Breast epithelium (tissue), 3 donors: Measurements from ENCODE around the gene ASPG.

Experiments
- POLR2A ChIP-seq: fragments of 450-650 bp; IDR thresholded peaks from one replicate; pipeline ENCODE4 v1.6.1; 2016; ENCODE audit warnings: antibody characterized with exemption, mild to moderate bottlenecking, moderate library complexity
- POLR2AphosphoS5 ChIP-seq, 3 donors: sonication (generic); formaldehyde crosslinking; IDR thresholded peaks; one replicate each; pipeline ENCODE4 v1.6.1; 2017; ENCODE audit warnings: antibody characterized with exemption in 3 of 3
- TF ChIP-seq, protein P1 (sequence below), 3 donors: fragments of 450-650 bp; IDR thresholded peaks; one replicate each; pipeline ENCODE4 v1.5.1; 2016 to 2017; ENCODE audit warnings: antibody characterized with exemption in 3 of 3, mild to moderate bottlenecking in 3 of 3, moderate library complexity in 3 of 3

DNA sequence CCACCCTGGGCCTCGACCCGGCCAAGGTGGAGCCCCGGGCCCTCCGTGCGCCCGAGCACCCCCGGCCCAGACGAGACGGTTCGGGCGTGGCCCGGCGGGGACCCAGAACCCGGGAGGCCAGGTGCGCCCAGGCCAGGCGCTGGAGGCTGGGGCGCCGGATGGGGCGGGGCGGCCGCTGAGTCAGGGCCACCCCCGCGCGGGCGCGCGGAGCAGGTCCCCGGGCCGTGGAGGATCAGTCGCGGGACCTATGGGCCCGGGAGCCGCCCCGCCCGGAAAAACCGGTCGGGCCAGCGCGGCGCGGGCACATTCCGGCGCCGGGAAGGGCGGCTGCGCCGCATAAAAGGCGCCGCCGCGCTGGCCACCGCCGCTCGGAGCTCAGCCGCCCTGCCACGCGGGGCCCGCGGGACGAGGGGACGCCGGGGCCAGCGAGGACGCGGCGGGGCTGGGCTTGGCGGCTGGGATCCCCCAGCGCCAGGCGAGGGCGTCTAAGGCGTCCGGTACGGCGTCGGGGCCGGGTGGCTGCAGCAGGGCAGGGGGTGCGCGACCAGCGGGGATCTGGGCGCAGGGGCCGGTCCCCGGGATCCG, 31.3 kb downstream of the ASPG start:
- TF ChIP-seq, protein P1, sequence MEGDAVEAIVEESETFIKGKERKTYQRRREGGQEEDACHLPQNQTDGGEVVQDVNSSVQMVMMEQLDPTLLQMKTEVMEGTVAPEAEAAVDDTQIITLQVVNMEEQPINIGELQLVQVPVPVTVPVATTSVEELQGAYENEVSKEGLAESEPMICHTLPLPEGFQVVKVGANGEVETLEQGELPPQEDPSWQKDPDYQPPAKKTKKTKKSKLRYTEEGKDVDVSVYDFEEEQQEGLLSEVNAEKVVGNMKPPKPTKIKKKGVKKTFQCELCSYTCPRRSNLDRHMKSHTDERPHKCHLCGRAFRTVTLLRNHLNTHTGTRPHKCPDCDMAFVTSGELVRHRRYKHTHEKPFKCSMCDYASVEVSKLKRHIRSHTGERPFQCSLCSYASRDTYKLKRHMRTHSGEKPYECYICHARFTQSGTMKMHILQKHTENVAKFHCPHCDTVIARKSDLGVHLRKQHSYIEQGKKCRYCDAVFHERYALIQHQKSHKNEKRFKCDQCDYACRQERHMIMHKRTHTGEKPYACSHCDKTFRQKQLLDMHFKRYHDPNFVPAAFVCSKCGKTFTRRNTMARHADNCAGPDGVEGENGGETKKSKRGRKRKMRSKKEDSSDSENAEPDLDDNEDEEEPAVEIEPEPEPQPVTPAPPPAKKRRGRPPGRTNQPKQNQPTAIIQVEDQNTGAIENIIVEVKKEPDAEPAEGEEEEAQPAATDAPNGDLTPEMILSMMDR (IDR thresholded peaks at IDR 0.05): no peak
- TF ChIP-seq POLR2A: no peak
- no peak for TF ChIP-seq POLR2AphosphoS5 (IDR thresholded peaks at IDR 0.05)
